IMR-90 (cell line): ENCODE data around the gene BBIP1.

ENCODE experiments used
- CEBPB ChIP-seq: IDR thresholded peaks from 2 replicates; pipeline ENCODE4 v1.6.1; 2012; ENCODE audit warnings: low read depth, low read length, improper control_type of control experiment
- MXI1 ChIP-seq: IDR thresholded peaks from 2 replicates; pipeline ENCODE4 v1.6.1; 2012; ENCODE audit warnings: low read depth, mild to moderate bottlenecking, low read length, moderate library complexity, borderline replicate concordance
- RCOR1 ChIP-seq: IDR thresholded peaks from 2 replicates; pipeline ENCODE4 v1.6.1; 2012; ENCODE audit warnings: mild to moderate bottlenecking, low read length, improper control_type of control experiment; ENCODE audit not compliant: insufficient replicate concordance
- TF ChIP-seq, protein P1 (sequence below): conservative IDR thresholded peaks from 2 replicates; pipeline ENCODE4 v1.5.1; 2012; ENCODE audit warnings: mild to moderate bottlenecking, low read depth, low read length, improper control_type of control experiment

GRCh38 chr10:110951381-110951780 lies 32.4 kb upstream of the BBIP1 start:
- TF ChIP-seq, protein P1, sequence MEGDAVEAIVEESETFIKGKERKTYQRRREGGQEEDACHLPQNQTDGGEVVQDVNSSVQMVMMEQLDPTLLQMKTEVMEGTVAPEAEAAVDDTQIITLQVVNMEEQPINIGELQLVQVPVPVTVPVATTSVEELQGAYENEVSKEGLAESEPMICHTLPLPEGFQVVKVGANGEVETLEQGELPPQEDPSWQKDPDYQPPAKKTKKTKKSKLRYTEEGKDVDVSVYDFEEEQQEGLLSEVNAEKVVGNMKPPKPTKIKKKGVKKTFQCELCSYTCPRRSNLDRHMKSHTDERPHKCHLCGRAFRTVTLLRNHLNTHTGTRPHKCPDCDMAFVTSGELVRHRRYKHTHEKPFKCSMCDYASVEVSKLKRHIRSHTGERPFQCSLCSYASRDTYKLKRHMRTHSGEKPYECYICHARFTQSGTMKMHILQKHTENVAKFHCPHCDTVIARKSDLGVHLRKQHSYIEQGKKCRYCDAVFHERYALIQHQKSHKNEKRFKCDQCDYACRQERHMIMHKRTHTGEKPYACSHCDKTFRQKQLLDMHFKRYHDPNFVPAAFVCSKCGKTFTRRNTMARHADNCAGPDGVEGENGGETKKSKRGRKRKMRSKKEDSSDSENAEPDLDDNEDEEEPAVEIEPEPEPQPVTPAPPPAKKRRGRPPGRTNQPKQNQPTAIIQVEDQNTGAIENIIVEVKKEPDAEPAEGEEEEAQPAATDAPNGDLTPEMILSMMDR = no peak
- TF ChIP-seq RCOR1 (no peak), MXI1 (no peak), CEBPB (no peak)
